NCI-H82 treated with DMSO at 0.1 percent for 48 hours (cell line): ENCODE data around the gene KCNMA1.
"Not testable (repeated sequence)": the region's sequence is repeated elsewhere in the genome, so short reads cannot be mapped to it uniquely, and the experiment has no call there.

ENCODE experiments used
- DNase-seq: peaks from one replicate; lab custom pipeline; 2025; ENCODE audit not compliant: unreplicated experiment; lab: John Stamatoyannopoulos, UW

The KCNMA1 gene

GRCh38 chr10:77608281-77608680, 29.3 kb downstream of the KCNMA1 start:
- DNase-seq, result no peak

DNA sequence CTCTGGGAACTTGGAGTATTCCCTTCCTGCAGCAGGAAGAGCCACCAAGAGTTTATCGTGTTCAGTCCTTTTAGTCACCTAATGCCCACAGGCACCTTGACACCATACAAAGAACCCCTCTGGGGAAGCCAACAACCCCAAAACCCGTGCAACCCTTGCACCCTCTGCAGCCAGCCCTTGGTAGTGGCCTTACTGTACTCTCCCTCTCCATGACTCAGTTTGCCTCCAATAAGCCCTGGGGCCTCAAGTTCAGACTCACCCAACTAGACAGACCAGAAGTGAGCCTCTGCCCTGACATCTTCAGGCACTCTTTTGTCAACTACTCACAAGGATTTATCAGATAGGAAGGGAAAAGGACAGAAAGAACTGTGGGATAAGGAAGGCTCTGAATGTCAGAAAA, 30.9 kb downstream of the KCNMA1 start:
- no peak for DNase-seq

DNA sequence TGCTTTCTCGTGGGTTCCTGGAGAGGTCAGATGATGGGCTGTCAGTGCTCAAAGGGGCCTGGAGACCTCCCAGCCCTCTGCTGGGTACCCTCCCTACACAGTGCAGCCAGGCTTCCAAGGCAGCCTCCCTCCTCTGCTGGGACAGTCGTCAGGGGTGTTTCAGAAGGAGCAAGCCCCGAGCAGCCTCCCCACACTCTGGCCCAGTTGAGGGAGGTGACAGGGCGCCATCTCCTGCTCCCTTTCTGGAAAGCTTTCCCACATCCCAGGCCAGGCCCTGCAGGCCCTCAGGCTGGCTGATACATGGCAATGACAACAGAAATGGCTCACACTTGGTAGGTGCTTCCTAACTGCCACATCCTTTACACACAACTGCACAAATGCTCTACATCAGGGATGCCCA, 32.1 kb downstream of the KCNMA1 start:
- no peak for DNase-seq

GRCh38 chr10:77604941-77605351, 32.7 kb downstream of the KCNMA1 start:
- no peak for DNase-seq

DNA sequence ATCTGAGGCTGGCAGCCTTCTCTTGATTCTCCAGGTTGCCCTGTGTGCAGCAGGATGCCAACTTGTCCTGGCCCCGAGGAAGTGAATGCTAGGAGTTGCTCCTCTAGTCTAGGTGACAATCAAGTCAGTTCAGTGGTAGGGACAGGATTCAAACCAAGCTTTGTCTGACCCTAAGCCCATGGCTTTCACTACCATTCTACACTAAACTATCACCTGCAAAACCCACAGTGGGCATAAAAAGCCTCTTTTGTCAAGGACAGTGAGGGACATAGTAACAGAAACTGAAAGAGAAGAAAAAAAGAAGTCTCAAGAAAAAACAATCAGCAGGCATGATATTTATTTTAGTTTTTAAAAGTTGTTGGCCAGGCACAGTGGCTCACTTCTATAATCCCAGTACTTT, 33.5 kb downstream of the KCNMA1 start:
- no peak for DNase-seq

DNA sequence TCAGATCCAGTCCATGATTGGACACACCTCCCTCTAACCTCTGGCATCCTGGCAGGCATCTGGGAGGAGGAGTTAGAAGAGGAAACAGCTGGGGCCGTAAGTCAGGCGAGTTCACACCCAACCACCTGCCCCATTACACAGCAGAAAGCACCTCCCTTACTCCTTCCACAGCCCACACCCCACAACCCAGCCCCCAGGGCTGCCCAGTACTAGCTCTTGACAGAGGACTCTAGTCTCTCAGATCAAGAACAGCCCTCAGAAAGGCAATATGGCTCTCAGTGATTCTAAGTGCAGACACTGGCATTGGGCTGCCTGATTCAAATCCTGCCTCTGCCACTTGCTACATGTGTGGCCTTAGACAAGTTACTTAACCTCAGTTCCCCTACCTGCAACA, 34.1 kb downstream of the KCNMA1 start:
- peak; percentile 9 for DNase-seq

- no peak for DNase-seq
These were observed 34.6 kb downstream of the KCNMA1 start for GRCh38 chr10:77602913-77603533.

- DNase-seq, result no peak
These were observed 35.2 kb downstream of the KCNMA1 start for GRCh38 chr10:77602231-77602912.

DNA sequence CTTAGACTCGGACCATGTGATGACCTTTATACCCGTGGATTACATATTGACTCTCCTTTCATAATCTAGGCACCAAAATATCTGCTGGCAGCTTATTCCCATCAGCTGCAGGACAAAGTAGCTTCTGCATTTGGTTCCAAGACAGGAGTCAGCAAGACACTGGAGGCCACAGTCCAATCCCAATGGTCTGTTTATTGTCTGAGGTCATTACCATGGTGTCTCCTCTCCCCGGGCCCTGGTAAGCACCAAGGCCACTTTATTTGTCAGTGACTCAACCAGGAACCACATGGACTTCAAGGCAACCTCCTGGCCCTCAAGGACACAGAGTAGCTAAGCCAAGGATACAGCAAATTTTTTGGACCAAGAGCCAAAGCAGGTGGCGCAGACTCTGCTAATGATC, 36.1 kb downstream of the KCNMA1 start:
- DNase-seq, result no peak

GRCh38 chr10:77600640-77601039, 37.0 kb downstream of the KCNMA1 start:
- no peak for DNase-seq

DNA sequence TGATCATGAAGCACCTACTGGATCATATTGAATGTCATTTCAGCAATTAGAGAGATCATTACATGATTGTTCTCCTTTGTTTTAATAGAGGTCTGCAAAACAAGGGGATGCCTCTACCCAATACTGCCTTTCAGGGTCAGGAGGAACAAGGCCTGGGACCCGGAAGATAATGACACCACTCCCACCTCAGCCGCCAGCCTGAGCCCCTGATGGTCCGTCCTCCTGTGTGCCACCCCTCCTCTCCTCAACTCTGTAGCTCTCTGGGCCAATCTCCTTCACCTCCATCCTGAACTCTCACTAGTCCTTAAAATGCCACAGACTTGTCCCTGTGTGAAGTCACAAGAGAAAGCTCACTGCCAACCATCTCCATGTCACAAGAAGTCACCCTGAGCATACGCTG, 38.0 kb downstream of the KCNMA1 start:
- DNase-seq, result no peak

GRCh38 chr10:77598606-77599005, 39.0 kb downstream of the KCNMA1 start:
- no peak for DNase-seq

- DNase-seq, result no peak
These were observed 40.0 kb downstream of the KCNMA1 start for GRCh38 chr10:77597560-77597959.

GRCh38 chr10:77594471-77594783, 43.2 kb downstream of the KCNMA1 start:
- DNase-seq, result no peak

GRCh38 chr10:77593771-77594470, 43.7 kb downstream of the KCNMA1 start:
- no peak for DNase-seq

GRCh38 chr10:77592946-77593636, 44.5 kb downstream of the KCNMA1 start:
- DNase-seq, result no peak

- DNase-seq, result no peak
These were observed 45.1 kb downstream of the KCNMA1 start for GRCh38 chr10:77592510-77592909.

DNA sequence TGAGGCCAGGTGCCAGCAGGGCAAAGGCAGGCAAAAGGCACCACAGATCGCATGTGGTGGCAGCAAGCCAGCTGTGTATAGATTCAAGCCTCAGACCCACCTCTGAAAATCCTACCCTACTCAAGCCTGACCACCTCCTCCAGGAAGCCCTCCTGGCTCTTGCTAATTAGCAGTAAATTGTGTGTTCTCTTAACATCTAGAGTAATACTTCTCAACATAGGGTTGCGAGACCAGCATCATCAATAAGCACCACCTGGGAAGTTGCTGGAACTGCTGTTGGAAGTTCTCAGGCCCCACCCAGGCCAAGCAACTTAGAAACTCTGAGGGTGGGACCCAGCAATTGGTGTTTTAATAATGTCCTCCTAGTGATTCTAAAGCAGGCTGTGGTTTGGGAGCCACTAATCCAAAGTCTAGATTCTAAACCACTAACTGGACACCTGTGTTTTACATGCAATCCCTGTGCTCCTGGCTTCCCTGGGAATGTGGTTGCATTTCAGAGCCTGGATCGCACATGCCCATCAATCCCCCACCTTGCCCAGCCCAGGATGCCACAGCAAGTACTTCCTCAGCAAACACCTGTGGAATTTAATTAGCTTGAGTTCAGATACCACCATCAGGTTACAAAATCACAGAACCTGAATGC, 46.2 kb downstream of the KCNMA1 start:
- DNase-seq, result no peak

DNA sequence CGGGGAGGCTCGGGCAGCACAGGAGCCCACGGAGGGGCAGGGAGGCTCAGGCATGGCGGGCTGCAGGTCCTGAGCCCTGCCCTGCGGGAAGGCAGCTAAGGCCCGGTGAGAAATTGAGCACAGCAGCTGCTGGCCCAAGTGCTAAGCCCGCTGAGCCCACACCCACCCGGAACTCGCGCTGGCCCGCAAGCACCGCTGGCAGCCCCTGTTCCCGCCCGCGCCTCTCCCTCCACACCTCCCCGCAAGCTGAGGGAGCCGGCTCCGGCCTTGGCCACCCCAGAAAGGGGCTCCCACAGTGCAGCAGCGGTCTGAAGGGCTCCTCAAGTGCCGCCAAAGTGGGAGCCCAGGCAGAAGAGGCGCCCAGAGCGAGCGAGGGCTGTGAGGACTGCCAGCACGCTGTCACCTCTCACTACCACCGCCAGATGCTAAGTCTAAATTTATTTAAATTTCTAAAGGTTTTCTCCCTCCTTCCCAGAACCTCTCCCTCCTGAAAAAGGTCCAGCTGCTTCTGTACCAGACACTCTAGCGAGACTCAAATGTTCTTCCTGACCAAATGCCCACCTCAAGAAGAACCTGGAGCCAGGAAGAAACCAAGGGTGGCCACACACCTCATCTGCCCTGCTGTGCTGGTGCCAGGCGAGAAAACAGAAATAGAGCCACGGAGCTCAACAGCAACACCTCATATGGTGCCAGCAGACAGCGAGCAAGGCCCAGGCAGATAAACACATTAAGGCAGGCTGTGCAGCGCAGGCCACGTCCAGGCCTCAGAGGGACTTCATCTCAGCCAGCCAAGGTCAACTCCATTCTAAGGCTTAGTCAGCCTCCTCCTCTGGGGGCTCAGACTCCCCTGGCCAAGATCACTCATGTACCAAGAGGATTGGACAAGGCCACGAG, 47.0 kb downstream of the KCNMA1 start:
- DNase-seq, result no peak

GRCh38 chr10:77589703-77590102, 47.9 kb downstream of the KCNMA1 start:
- not testable (repeated sequence) for DNase-seq
